ENCODE measurements around the gene TPX2.

- TF ChIP-seq CTCF (IDR thresholded peaks at IDR 0.05) (no peak), EZH2 (IDR thresholded peaks at IDR 0.05; ENCODE audit: borderline replicate concordance, insufficient read depth, low read depth, low read length, poor library complexity, severe bottlenecking) (no peak)
These were observed 29.2 kb upstream of the TPX2 start for GRCh38 chr20:31709939-31710338.

Measured in B cell (primary cell).